NCI-H2227 treated with DMSO at 0.1 percent for 48 hours (cell line): ENCODE measurements around the gene LRG1.
"Not testable (repeated sequence)": the region's sequence is repeated elsewhere in the genome, so short reads cannot be mapped to it uniquely, and the experiment has no call there.

Source experiments
- DNase-seq: peaks from one replicate; lab custom pipeline; 2025; lab: John Stamatoyannopoulos, UW

Gene LRG1

GRCh38 chr19:4575267-4576015, 35.6 kb upstream of the LRG1 start:
- no peak for DNase-seq

- no peak for DNase-seq
Observed at GRCh38 chr19:4573682-4574081, 33.8 kb upstream of the LRG1 start.

GRCh38 chr19:4571305-4571917, 31.6 kb upstream of the LRG1 start:
- no peak for DNase-seq

GRCh38 chr19:4570916-4571304, 31.1 kb upstream of the LRG1 start:
- DNase-seq: no peak

GRCh38 chr19:4570402-4570801, 30.6 kb upstream of the LRG1 start:
- DNase-seq: no peak

GRCh38 chr19:4568886-4569285, 29.1 kb upstream of the LRG1 start:
- DNase-seq: no peak

GRCh38 chr19:4567584-4568071, 27.8 kb upstream of the LRG1 start:
- no peak for DNase-seq

GRCh38 chr19:4566402-4567051, 26.7 kb upstream of the LRG1 start:
- no peak for DNase-seq

- not testable (repeated sequence) for DNase-seq
Observed at GRCh38 chr19:4563562-4563961, 23.7 kb upstream of the LRG1 start.

- DNase-seq: not testable (repeated sequence)
Observed at GRCh38 chr19:4562085-4562484, 22.2 kb upstream of the LRG1 start.

GRCh38 chr19:4559569-4559968, 19.7 kb upstream of the LRG1 start, which contains the start of gene SEMA6B:
SEMA6B (minus strand) TSS chr19:4559684; CDS start chr19:4558457, 1,227 bp downstream.
- DNase-seq: no peak

GRCh38 chr19:4557971-4558941, 18.4 kb upstream of the LRG1 start:
- DNase-seq: no peak

GRCh38 chr19:4557144-4557970, 17.5 kb upstream of the LRG1 start:
- DNase-seq: no peak

GRCh38 chr19:4556597-4557127, 16.8 kb upstream of the LRG1 start:
- no peak for DNase-seq

- no peak for DNase-seq
Observed at GRCh38 chr19:4555657-4556561, 16.1 kb upstream of the LRG1 start.

- no peak for DNase-seq
Observed at GRCh38 chr19:4554717-4555116, 14.9 kb upstream of the LRG1 start.

- no peak for DNase-seq
Observed at GRCh38 chr19:4553775-4554174, 13.9 kb upstream of the LRG1 start.

GRCh38 chr19:4553092-4553695, 13.4 kb upstream of the LRG1 start:
- no peak for DNase-seq

- DNase-seq: no peak
Observed at GRCh38 chr19:4552525-4552819, 12.6 kb upstream of the LRG1 start.
